Measurements from ENCODE around the gene ZFAND2B. TPM values are rescaled to one million over a fixed set of nuclear protein-coding genes. Genes with fewer than 3 reads are reported as not detected.

Gene ZFAND2B
- polyA plus RNA-seq, 1 of the 3 experiments (the other 2 are of a cell fraction): 39.9 TPM

- WGBS (ENCODE audit: low lambda C conversion rate): 95% methylated on average over 2 of the region's 2 CpGs
- TF ChIP-seq GABPA (IDR thresholded peaks at IDR 0.05; ENCODE audit: low read depth) (no peak), NFIC (IDR thresholded peaks at IDR 0.05; ENCODE audit: borderline replicate concordance) (no peak), SIN3A (IDR thresholded peaks at IDR 0.05; ENCODE audit: borderline replicate concordance, low read depth, low read length) (no peak), GATA2 (CRISPR knock-in tag; IDR thresholded peaks at IDR 0.05) (no peak), FOXJ3 (CRISPR knock-in tag; IDR thresholded peaks at IDR 0.05) (no peak), REST (IDR thresholded peaks at IDR 0.05; ENCODE audit: low read depth, low read length) (no peak), ZBTB33 (IDR thresholded peaks at IDR 0.05; ENCODE audit: borderline replicate concordance, low read depth) (no peak), EP300 (IDR thresholded peaks at IDR 0.05; ENCODE audit: borderline replicate concordance in 1 of 2, low read depth in 1 of 2, low read length in 1 of 2) (no peak), USF2 (IDR thresholded peaks at IDR 0.05; ENCODE audit: borderline replicate concordance, low read depth, low read length) (no peak), RXRA (IDR thresholded peaks at IDR 0.05; ENCODE audit: borderline replicate concordance, low read depth) (no peak), SMC3 (IDR thresholded peaks at IDR 0.05; ENCODE audit: low read depth, low read length) (no peak), ELF1 (IDR thresholded peaks at IDR 0.05) (no peak), MAX (IDR thresholded peaks at IDR 0.05; ENCODE audit: low read depth) (no peak), JUND (IDR thresholded peaks at IDR 0.05) (no peak), POLR2AphosphoS5 (IDR thresholded peaks at IDR 0.05; ENCODE audit: low read depth, low read length) (no peak), RAD21 (IDR thresholded peaks at IDR 0.05; ENCODE audit: low read length) (no peak), FOSL2 (IDR thresholded peaks at IDR 0.05; ENCODE audit: borderline replicate concordance, low read depth) (no peak), RCOR1 (IDR thresholded peaks at IDR 0.05; ENCODE audit: low read length) (no peak), CTCF (IDR thresholded peaks at IDR 0.05) (no peak), TCF12 (IDR thresholded peaks at IDR 0.05) (no peak)
- no peak overlapping the region for H3K9ac ChIP-seq
- H3K79me2 ChIP-seq (ENCODE audit: insufficient read depth): peaks cover 17% of the 10 kb centered on the region
- DNase-seq: no peak
- peaks cover 0 to 4% of the 10 kb centered on the region in 2 experiments; a peak in 2 of 4 replicates for H3K4me1 ChIP-seq (ENCODE audit: control insufficient read depth in 1 of 2, insufficient read depth in 2 of 2, low read depth in 1 of 2, low read length in 1 of 2)
- peaks cover 13% of the 10 kb centered on the region for H3F3A ChIP-seq (replicated peaks; ENCODE audit: insufficient read depth)
- H2AFZ ChIP-seq (ENCODE audit: low read depth): no peak overlapping the region
- H3K27ac ChIP-seq (ENCODE audit: low read depth in 2 of 2, low read length in 1 of 2): no peak overlapping the region
- H3K4me2 ChIP-seq: no peak overlapping the region
- H3K9me2 ChIP-seq: no peaks in the 10 kb centered on the region
- ChIA-PET CTCF (interaction anchor here (1.2 to 4.1 kb wide), 4 partner anchors 9 to 111 kb away, joined by 3 to 12 read pairs (median 7); partner anchors contain the start of gene NHEJ1), POLR2A (no interaction called here)
- peaks cover 7% of the 10 kb centered on the region for H4K20me1 ChIP-seq (ENCODE audit: insufficient read depth)
- peaks cover 50 to 52% of the 10 kb centered on the region in 2 experiments for H3K36me3 ChIP-seq (replicated peaks in 1 of 2; ENCODE audit: control insufficient read depth in 1 of 2, insufficient read depth in 2 of 2, low read length in 1 of 2)
- no peaks in the 10 kb centered on the region for H3K9me3 ChIP-seq
- H3K27me3 ChIP-seq (ENCODE audit: insufficient read depth): no peaks in the 10 kb centered on the region
- no peak overlapping the region for H3K4me3 ChIP-seq (ENCODE audit: low read depth in 2 of 2, low read length in 1 of 2)
Measured at GRCh38 chr2:219184121-219184520, 22.5 kb upstream of the ZFAND2B start.

Measured in SK-N-SH (cell line).